GM12878 (cell line): Measurements from ENCODE around the gene CRIM1. TPM values are rescaled to one million over a fixed set of nuclear protein-coding genes. Genes with fewer than 3 reads are reported as not detected.

Experiments used
- ATAC-seq: fragments of 200-7000 bp; cut with Tn5 transposase; 3 replicates; pipeline ENCODE4 v1.9.1; 2020; ENCODE audit warnings: mild to moderate bottlenecking, moderate library complexity
- BruUV-seq: library from RNA; stranded (reverse); fragments of 400-500 nt; replicated peaks from 2 replicates; lab custom pipeline; 2021; lab: Mats Ljungman, UMichigan
- CTCF ChIA-PET: fragments of 300-600 bp; sonication (Branson Sonifier 250); formaldehyde crosslinking; extraction: SDS; loops from one replicate; lab custom pipeline; 2021; ENCODE audit warnings: inconsistent platforms; lab: Yijun Ruan, JAX
- POLR2A ChIA-PET: fragments of 350-600 bp; formaldehyde crosslinking; extraction: SDS; loops from one replicate; lab custom pipeline; 2021; ENCODE audit warnings: inconsistent platforms; lab: Charles Lee
- RAD21 ChIA-PET: fragments of 300-600 bp; sonication (Branson Sonifier 250); formaldehyde crosslinking; loops from one replicate; lab custom pipeline; 2023; ENCODE audit warnings: antibody characterized with exemption; ENCODE audit not compliant: unreplicated experiment; lab: Charles Lee
- SMC1A ChIA-PET: fragments of 300-600 bp; sonication (Branson Sonifier 250); formaldehyde crosslinking; loops from one replicate; lab custom pipeline; 2023; ENCODE audit not compliant: unreplicated experiment, uncharacterized antibody; lab: Charles Lee
- DNase-seq: peaks from one replicate; pipeline ENCODE4 v3.0.0-alpha.2; 2011; ENCODE audit warnings: low read depth, low spot score
- FAIRE-seq: peaks from 3 replicates; lab custom pipeline; 2011; peaks lifted over from hg19 to GRCh38; lab: Jason Lieb, UNC
- H2AFZ ChIP-seq: 2 replicates; pipeline ENCODE4 v1.6.0; 2011; ENCODE audit warnings: low read depth, low read length, control low read depth; ENCODE audit not compliant: control insufficient read depth
- H3K27ac ChIP-seq: 2 replicates; pipeline ENCODE4 v1.5.1; 2011; ENCODE audit warnings: control low read depth; ENCODE audit not compliant: control insufficient read depth, insufficient read depth
- H3K27me3 ChIP-seq, 2 experiments: replicated peaks in 1 of 2; 2 replicates each; pipeline versions ENCODE4 v1.6.0 to v1.6.1; 2011; ENCODE audit warnings: low read length in 1 of 2; ENCODE audit not compliant: control insufficient read depth in 2 of 2, insufficient read depth in 2 of 2
- H3K36me3 ChIP-seq, 2 experiments: 2 replicates each; pipeline ENCODE4 v1.5.1; 2011; ENCODE audit warnings: low read length in 1 of 2; ENCODE audit not compliant: control insufficient read depth in 2 of 2, insufficient read depth in 2 of 2
- H3K4me1 ChIP-seq: 2 replicates; pipeline ENCODE4 v1.6.1; 2011; ENCODE audit warnings: mild to moderate bottlenecking, low read length, moderate library complexity, mixed read lengths; ENCODE audit not compliant: control insufficient read depth, insufficient read depth
- H3K4me2 ChIP-seq: 2 replicates; pipeline ENCODE4 v1.6.0; 2011; ENCODE audit warnings: control low read depth; ENCODE audit not compliant: control insufficient read depth, insufficient read depth
- H3K4me3 ChIP-seq: fragments of 200-600 bp; sonication (generic); 2 replicates; pipeline ENCODE4 v1.5.1; 2016
- H3K79me2 ChIP-seq: 2 replicates; pipeline ENCODE4 v1.6.0; 2011; ENCODE audit warnings: low read length; ENCODE audit not compliant: control insufficient read depth, insufficient read depth
- H3K9ac ChIP-seq: 2 replicates; pipeline ENCODE4 v1.8.0; 2011; ENCODE audit warnings: low read length, control low read depth, mixed read lengths; ENCODE audit not compliant: control insufficient read depth, insufficient read depth
- H3K9me3 ChIP-seq: replicated peaks from 3 replicates; pipeline ENCODE4 v1.5.1; 2011; ENCODE audit warnings: mild to moderate bottlenecking, low read length; ENCODE audit not compliant: control insufficient read depth, insufficient read depth
- H4K20me1 ChIP-seq: 2 replicates; pipeline ENCODE4 v1.6.0; 2011; ENCODE audit not compliant: control insufficient read depth, insufficient read depth
- ASH2L ChIP-seq: fragments of 300-600, 200-600 bp; sonication (generic); IDR thresholded peaks from 2 replicates; pipeline ENCODE4 v1.6.1; 2017; ENCODE audit warnings: low read depth, mild to moderate bottlenecking, borderline replicate concordance
- BRCA1 ChIP-seq: IDR thresholded peaks from 2 replicates; pipeline ENCODE4 v1.6.1; 2011; ENCODE audit warnings: low read depth, low read length, improper control_type of control experiment
- CHD1 ChIP-seq: IDR thresholded peaks from 2 replicates; pipeline ENCODE4 v1.6.1; 2012; ENCODE audit warnings: low read depth, low read length, improper control_type of control experiment
- ESRRA ChIP-seq: IDR thresholded peaks from 2 replicates; pipeline ENCODE4 v1.6.1; 2012; ENCODE audit warnings: mild to moderate bottlenecking, low read length, improper control_type of control experiment
- EZH2 ChIP-seq: IDR thresholded peaks from 2 replicates; pipeline ENCODE4 v1.6.1; 2012; ENCODE audit warnings: low read depth, mild to moderate bottlenecking, control low read depth, inconsistent platforms, low read length, borderline replicate concordance; ENCODE audit not compliant: control insufficient read depth
- NBN ChIP-seq: fragments of 450-650 bp; IDR thresholded peaks from 2 replicates; pipeline ENCODE4 v1.6.1; 2016
- POLR2A ChIP-seq: IDR thresholded peaks from 2 replicates; pipeline ENCODE4 v1.6.1; 2011; ENCODE audit warnings: low read depth, mild to moderate bottlenecking, low read length
- RB1 ChIP-seq: fragments of 450-650 bp; formaldehyde crosslinking; IDR thresholded peaks from 2 replicates; pipeline ENCODE4 v1.6.1; 2017; ENCODE audit warnings: mild to moderate bottlenecking, borderline replicate concordance
- RFX5 ChIP-seq: IDR thresholded peaks from 2 replicates; pipeline ENCODE4 v1.6.1; 2011; ENCODE audit warnings: low read depth, low read length, improper control_type of control experiment
- SKIL ChIP-seq: fragments of 450-650 bp; IDR thresholded peaks from 2 replicates; pipeline ENCODE4 v1.6.1; 2017; ENCODE audit warnings: mild to moderate bottlenecking, low read depth, inconsistent platforms; ENCODE audit not compliant: poor library complexity, severe bottlenecking
- WRNIP1 ChIP-seq: IDR thresholded peaks from 2 replicates; pipeline ENCODE4 v1.6.1; 2011; ENCODE audit warnings: low read depth, low read length, improper control_type of control experiment, borderline replicate concordance
- YY1 ChIP-seq: IDR thresholded peaks from 2 replicates; pipeline ENCODE4 v1.6.1; 2011; ENCODE audit warnings: low read depth, mild to moderate bottlenecking, low read length
- ZBTB11 ChIP-seq: fragments of 450-650 bp; formaldehyde crosslinking; IDR thresholded peaks from 2 replicates; pipeline ENCODE4 v1.5.0; 2022; ENCODE audit warnings: mild to moderate bottlenecking, missing genetic modification characterization
- WGBS: methylation state at CpG from one replicate; pipeline ENCODE4 v1.1.6; 2016; ENCODE audit warnings: low lambda C conversion rate; ENCODE audit not compliant: insufficient replicate concordance, insufficient coverage; ENCODE audit errors: missing lambda C conversion rate; 5-methylcytosine and 5-hydroxymethylcytosine counted together
- in situ Hi-C: fragments of 300-500 bp; cut with MboI; formaldehyde crosslinking; loops from 9 replicates; pipeline ENCODE4 v1.14.3; 2018; ENCODE audit warnings: mixed read lengths
- intact Hi-C: fragments of 100-400 bp; cut with micrococcal nuclease; formaldehyde crosslinking; loops from one replicate; pipeline ENCODE4 v1.14.2; 2022; ENCODE audit not compliant: unreplicated experiment
- polyA plus RNA-seq, 11 experiments: library from polyadenylated mRNA; depleted of rRNA in 4 of 11; unstranded in 6 of 11; stranded (reverse) in 5 of 11; fragments of >200 nt; fragmentation: Nextera tagmentation in 4 of 11; fragmentation: Illumina TruSeq in 1 of 11; extraction: Ambion mirVana in 4 of 11; extraction: Trizol in 1 of 11; gene quantifications; 1 replicate in 1 of 11; 2 replicates in 10 of 11; pipeline versions ENCODE4 v1.2.1 to v1.2.3, GENCODE V29; 2011 to 2016; ENCODE audit warnings: inconsistent platforms in 2 of 11, missing spikeins in 2 of 11, low read depth in 1 of 11
- total RNA-seq, 4 experiments: library from RNA; depleted of rRNA in 3 of 4; stranded (reverse); fragments of >200 nt in 3 of 4; fragmentation: Illumina TruSeq in 1 of 4; extraction: Trizol in 1 of 4; gene quantifications; 2 replicates each; pipeline versions ENCODE4 v1.2.1 to v1.2.3, GENCODE V29; 2013 to 2021
- TF ChIP-seq, protein P1 (sequence below): fragments of 450-650 bp; IDR thresholded peaks from 2 replicates; pipeline ENCODE4 v1.6.1; 2017; ENCODE audit warnings: low read depth, mild to moderate bottlenecking, moderate library complexity

The CRIM1 gene
- total and polyA plus RNA-seq, 10 of the 15 experiments (the other 5 are each of a cell fraction or from before 2014, with no cell fraction given): 0.42 to 7.4 (median 3.1) TPM

DNA sequence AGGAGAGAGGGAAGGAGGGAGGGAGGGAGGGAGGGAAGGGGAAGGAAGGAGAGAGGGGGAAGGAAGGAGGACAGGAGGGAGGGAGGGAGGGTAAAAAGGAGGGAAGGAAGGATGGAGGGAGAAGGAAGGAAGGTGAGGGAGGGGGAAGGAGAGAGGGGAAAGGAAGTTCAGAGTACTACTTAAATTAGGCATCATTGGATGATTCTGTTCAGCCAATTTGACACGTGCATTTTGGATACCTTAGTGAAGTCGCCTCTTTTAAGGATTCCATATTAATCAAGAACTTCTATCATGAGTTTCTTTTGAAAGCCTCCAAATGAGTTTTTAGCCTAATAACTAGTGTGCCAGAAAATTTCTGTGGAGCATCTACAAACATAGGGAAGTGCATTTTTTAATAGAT, 179.5 kb downstream of the CRIM1 start:
- intact Hi-C loops (no loop called here), in situ Hi-C loops (no loop called here)
- Histone ChIP-seq H3K36me3 (no peaks in the 10 kb centered on the region), H3K9ac (no peak overlapping the region), H2AFZ (no peak overlapping the region), H4K20me1 (no peaks in the 10 kb centered on the region), H3K27me3 (no peaks in the 10 kb centered on the region), H3K4me3 (no peak overlapping the region), H3K27ac (no peak overlapping the region), H3K4me2 (no peak overlapping the region), H3K9me3 (no peaks in the 10 kb centered on the region), H3K4me1 (peaks cover 14% of the 10 kb centered on the region), H3K79me2 (no peaks in the 10 kb centered on the region)
- no TSS peak for BruUV-seq
- 42% methylated on average over 2 of the region's 2 CpGs for WGBS
- DNase-seq: no peak
- CTCF ChIA-PET: no interaction called here
- POLR2A ChIA-PET: no interaction called here
- TF ChIP-seq RB1: no peak
- no peak for TF ChIP-seq POLR2A
- TF ChIP-seq YY1: no peak
- no peak for TF ChIP-seq ZBTB11
- no peak for TF ChIP-seq SKIL
- TF ChIP-seq ESRRA: no peak
- no peak for TF ChIP-seq EZH2
- TF ChIP-seq RFX5: no peak
- no peak for TF ChIP-seq ASH2L
- TF ChIP-seq BRCA1: no peak
- no peak for TF ChIP-seq CHD1
- TF ChIP-seq WRNIP1: no peak
- TF ChIP-seq, protein P1, sequence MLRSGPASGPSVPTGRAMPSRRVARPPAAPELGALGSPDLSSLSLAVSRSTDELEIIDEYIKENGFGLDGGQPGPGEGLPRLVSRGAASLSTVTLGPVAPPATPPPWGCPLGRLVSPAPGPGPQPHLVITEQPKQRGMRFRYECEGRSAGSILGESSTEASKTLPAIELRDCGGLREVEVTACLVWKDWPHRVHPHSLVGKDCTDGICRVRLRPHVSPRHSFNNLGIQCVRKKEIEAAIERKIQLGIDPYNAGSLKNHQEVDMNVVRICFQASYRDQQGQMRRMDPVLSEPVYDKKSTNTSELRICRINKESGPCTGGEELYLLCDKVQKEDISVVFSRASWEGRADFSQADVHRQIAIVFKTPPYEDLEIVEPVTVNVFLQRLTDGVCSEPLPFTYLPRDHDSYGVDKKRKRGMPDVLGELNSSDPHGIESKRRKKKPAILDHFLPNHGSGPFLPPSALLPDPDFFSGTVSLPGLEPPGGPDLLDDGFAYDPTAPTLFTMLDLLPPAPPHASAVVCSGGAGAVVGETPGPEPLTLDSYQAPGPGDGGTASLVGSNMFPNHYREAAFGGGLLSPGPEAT: no peak
- TF ChIP-seq NBN: no peak
- SMC1A ChIA-PET: no interaction called here
- ATAC-seq: no peak
- no peak for FAIRE-seq
- RAD21 ChIA-PET: no interaction called here
